Measurements from ENCODE around the gene ARID3A. TPM values are rescaled to one million over a fixed set of nuclear protein-coding genes. Genes with fewer than 3 reads are reported as not detected.

Gene ARID3A
- total and polyA plus RNA-seq, 2 of the 8 experiments (the other 6 are each of a cell fraction or from before 2014, with no cell fraction given): 40.5 to 77.4 TPM

GRCh38 chr19:900043-900301, 25.9 kb upstream of the ARID3A start (continued):
- TF ChIP-seq TCF12 (IDR thresholded peaks at IDR 0.05; ENCODE audit: low read depth, low read length): no peak
- TF ChIP-seq USF2 (IDR thresholded peaks at IDR 0.05; ENCODE audit: low read length): no peak
- TF ChIP-seq BACH1 (IDR thresholded peaks at IDR 0.05; ENCODE audit: low read length): no peak
- TF ChIP-seq EGR1 (IDR thresholded peaks at IDR 0.05; ENCODE audit: borderline replicate concordance, low read depth, low read length): no peak
- TF ChIP-seq KDM4A (IDR thresholded peaks at IDR 0.05; ENCODE audit: low read depth, low read length, severe bottlenecking): no peak
